GM12874 (cell line): ENCODE measurements around the gene FBXL17.

Experiments
- TF ChIP-seq, protein P1 (sequence below): IDR thresholded peaks from 2 replicates; pipeline ENCODE4 v1.5.1; 2011; ENCODE audit warnings: low read depth, mild to moderate bottlenecking, control low read depth, low read length, moderate library complexity; ENCODE audit not compliant: insufficient read depth

FBXL17 gene

DNA sequence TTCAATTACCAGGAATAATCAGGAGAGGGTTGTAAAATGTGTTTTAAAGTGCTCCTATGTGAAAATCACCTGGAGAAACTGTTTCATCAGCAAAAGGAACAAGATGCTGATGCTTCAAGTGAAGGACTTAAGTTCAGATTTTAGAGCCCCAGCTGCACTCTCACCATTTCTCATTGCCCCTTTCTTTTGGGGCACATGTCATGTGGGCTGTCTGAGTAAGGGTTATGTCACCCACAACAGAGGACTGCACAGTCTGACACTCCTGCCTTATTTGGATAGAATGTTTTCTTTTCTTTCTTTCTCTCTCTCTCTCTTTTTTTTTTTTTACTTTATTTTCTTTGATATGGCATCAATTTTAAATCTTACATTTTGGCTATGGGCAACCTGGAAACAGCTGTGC is 507.1 kb downstream of the FBXL17 start:
- TF ChIP-seq, protein P1, sequence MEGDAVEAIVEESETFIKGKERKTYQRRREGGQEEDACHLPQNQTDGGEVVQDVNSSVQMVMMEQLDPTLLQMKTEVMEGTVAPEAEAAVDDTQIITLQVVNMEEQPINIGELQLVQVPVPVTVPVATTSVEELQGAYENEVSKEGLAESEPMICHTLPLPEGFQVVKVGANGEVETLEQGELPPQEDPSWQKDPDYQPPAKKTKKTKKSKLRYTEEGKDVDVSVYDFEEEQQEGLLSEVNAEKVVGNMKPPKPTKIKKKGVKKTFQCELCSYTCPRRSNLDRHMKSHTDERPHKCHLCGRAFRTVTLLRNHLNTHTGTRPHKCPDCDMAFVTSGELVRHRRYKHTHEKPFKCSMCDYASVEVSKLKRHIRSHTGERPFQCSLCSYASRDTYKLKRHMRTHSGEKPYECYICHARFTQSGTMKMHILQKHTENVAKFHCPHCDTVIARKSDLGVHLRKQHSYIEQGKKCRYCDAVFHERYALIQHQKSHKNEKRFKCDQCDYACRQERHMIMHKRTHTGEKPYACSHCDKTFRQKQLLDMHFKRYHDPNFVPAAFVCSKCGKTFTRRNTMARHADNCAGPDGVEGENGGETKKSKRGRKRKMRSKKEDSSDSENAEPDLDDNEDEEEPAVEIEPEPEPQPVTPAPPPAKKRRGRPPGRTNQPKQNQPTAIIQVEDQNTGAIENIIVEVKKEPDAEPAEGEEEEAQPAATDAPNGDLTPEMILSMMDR: no peak

DNA sequence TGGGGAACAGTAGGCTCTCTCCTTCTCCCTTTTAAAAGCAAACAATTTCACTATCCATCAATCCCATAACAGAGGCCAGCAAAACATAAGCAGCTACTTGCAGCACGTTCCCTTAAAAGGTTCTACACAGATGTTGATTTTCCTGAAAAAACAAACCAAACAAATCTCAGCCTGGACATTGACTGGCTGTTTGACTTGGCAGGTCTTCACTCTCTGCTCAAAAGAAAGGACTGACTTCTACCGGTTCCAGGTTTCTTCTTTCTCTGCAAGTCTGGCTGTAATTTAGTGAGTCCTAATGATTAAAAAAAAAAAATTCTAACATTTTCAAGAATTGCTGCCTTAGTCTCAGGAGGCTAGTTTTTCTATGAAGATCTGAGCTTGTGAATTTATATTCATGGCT is 508.0 kb downstream of the FBXL17 start:
- TF ChIP-seq, protein P1: no peak

DNA sequence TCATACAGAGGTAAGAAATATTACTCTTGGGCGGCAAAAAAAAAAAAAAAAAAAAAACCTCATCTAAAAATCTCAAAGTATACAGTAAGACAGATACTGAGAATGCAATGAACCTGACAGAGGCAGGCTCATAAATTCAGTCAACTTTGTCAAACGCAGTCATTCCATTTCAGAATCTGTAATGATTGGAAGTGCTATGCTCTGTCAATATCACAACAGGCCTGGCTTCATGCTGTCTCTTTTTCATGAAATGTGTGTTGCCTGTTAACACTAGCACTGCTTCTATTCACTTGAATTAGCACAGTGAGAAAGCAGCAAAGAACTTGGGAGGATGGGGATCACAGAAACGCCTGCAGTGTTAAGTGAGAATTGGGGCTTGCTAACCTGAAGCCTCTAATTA is 510.9 kb downstream of the FBXL17 start:
- TF ChIP-seq, protein P1: no peak

DNA sequence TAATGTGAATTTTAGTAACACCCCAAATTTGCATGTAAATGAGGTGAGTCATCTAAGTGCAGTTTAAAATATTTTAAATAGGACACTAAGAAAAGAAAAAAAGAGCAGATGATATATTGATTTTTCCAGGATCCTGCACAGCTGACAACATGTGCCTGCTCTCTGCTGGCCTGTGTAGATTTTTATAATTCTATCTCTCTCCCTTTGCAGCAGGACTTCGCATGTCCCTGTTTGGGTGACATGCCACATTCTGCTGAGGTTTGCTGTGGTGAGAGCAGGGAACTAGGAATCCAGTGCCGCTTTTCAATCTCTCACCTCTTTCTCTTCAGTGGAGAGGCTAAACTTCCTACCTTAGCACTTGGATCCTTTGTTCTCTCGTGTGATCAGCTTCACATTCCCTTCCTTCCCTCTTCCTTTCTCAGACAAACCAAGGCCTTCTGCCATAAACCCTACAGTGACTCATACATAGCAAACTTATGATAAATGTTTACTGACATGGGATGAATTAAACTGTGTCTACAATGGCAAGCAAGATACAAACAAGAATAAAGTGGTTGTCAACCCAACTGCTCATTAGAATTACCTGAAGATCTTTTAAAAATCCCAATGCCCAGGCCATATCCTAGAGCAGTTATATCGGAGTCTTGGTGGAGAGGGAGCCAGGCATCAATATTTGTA is 512.3 kb downstream of the FBXL17 start:
- TF ChIP-seq, protein P1: no peak

DNA sequence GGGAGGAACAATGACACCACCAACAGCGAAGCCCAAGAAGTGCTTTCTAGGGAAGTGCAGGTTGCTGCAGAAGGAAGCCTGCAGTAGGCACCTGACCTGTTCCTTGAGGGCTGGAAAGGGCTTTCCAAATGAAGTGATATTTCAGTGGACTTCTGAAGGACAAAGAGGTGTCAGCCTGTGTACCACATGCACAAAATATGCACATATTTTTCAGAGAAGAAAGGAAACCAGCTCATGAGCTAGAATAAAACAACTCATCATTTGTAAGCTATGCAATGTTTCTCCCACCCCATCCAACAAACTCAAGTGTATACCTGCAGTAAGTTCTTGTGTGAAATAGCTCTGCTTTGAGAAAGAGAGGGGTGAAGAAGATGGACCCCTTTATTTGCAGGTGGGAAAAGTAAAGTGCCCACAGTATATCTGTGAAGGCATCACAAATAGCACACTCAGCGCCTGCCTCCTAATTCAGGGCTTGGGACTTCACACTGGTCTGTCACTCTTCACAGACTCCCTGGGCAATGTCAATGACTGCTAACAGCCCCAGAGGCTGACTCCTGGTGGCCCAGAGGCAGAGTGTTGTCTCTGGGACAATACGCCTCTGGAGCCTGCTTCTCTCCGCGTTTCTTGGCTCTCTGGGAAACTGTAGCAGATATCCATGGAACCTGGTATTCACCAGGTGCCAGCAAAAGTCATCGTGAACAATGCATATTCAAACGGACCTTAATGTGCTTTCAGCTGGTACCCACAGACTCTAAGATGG is 513.1 kb downstream of the FBXL17 start:
- TF ChIP-seq, protein P1: no peak

DNA sequence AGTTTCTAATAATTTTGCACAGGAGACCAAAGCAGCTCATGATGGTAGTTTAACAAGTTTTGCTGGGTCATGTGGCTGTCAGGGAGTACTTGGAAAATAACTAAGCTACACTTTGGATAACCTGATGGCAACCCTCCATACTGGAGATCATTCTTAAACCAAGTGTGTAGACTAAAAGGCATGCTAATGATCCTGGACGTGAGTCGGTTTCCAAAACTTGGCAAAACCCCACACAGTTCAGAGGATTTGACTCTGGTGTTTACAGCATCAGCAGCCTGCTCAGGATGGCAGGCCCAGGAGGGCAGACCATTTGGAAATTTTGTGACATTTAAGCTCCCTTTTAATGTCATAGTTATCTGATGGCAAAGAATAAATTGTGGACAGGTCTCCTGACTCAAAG is 514.6 kb downstream of the FBXL17 start:
- TF ChIP-seq, protein P1: no peak

DNA sequence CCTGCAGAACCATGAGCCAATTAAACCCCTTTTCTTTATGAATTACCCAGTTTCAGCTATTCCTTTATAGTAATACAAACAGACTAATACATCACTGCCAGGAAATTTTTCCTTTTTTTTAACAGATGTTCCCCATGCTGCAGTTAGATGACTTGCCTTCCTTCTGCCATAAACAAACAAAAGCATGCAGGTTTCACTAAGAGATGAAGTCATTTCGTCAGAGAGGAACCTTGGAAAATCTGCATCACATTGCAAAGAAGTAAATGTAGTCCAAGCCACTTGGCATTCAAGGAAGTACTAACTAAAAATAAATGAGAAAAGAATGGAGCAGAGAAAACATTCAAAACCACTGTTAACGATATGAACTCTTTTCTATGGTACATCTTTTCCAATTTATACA is 517.1 kb downstream of the FBXL17 start:
- TF ChIP-seq, protein P1: no peak
